ENCODE measurements around the gene NOL3.
A peak's percentile ranks its signal among the peaks of the same experiment; 100 is the strongest.

Gene NOL3

DNA sequence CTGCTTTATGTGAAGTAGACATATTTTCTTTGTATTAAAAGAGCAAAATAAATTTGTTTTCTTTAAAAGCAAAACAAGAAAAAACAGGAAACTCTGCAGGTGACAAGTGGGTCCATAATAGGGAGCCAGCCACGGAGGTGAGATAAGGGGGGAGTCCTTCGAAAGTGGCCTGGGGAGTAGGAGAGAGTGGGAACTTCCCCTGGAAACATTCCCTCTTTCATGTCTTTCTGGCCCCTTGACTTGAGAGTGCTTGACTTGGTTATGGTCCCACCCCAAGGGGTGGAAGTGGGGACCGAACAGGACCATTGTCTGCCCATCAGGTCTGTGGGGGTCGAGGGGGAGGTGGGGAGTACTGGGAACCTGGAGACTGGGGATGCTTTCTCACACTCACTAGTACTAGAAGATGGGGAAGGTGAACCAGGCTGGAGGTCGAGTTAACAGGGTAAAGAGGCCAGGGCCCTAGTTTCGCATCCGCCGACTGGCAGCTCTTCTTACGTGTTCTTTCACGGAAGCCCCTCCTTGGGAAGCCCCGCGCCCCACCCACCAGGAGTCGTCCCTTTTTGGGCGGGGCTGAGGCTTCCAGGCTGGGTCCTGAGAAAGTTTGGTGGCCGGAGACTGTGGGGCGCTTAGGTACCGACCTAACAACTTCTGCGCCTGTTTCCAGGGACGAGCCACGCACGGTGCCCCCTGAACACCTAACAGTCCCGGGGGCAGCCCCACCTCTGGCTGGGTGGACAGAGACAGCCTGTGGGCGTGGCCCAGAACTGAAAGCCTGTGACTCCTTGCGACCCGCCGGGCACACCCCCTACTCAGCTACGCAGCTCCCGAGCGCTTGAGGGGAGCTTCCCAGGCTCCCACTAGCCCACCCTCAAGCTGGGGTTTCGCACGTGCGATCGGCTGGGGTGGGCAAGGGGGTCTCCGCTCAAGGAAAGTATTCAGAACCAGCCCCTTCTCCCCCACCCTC lies 11.4 kb upstream of the NOL3 start:
- peak; percentile 87 for DNase-seq (ENCODE audit: low spot score)
- Mint-ChIP-seq H3K4me3 (peak overlapping the region; percentile 86), H3K4me1 (ENCODE audit: low read depth) (peaks cover 44% of the 10 kb centered on the region), H3K9me3 (no peaks in the 10 kb centered on the region), H3K36me3 (ENCODE audit: low read depth) (peaks cover 30% of the 10 kb centered on the region), H3K27me3 (ENCODE audit: low read depth) (peaks cover 2% of the 10 kb centered on the region), H3K27ac (peak overlapping the region; percentile 95)

DNA sequence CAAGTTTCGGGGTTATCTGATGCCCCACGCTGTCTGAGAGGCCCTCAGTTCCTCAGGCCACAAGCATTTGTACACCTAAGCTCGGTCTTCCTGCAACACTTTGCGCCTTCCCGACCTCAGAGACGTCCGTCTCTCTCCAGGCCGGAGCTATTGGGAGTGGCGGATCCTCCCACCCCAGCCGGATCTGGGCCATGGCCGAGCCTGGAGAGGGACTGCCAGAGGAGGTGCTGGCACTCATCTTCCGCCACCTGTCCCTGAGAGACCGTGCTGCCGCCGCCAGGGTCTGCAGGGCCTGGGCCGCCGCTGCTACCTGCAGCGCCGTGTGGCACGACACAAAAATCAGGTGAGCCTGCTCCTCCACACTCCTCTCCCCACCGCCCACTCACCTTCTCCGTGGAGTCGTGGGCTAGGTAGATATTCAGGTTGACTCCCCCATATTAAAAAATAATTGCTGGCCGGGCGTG lies 8.7 kb upstream of the NOL3 start:
- peak overlapping the region; percentile 66 for H3K4me3 Mint-ChIP-seq
- H3K9me3 Mint-ChIP-seq: no peaks in the 10 kb centered on the region
- peaks cover 31% of the 10 kb centered on the region for H3K36me3 Mint-ChIP-seq (ENCODE audit: low read depth)
- peaks cover 22% of the 10 kb centered on the region for H3K27me3 Mint-ChIP-seq (ENCODE audit: low read depth)
- H3K4me1 Mint-ChIP-seq (ENCODE audit: low read depth): peaks cover 41% of the 10 kb centered on the region
- H3K27ac Mint-ChIP-seq: no peak overlapping the region
- DNase-seq (ENCODE audit: low spot score): no peak

DNA sequence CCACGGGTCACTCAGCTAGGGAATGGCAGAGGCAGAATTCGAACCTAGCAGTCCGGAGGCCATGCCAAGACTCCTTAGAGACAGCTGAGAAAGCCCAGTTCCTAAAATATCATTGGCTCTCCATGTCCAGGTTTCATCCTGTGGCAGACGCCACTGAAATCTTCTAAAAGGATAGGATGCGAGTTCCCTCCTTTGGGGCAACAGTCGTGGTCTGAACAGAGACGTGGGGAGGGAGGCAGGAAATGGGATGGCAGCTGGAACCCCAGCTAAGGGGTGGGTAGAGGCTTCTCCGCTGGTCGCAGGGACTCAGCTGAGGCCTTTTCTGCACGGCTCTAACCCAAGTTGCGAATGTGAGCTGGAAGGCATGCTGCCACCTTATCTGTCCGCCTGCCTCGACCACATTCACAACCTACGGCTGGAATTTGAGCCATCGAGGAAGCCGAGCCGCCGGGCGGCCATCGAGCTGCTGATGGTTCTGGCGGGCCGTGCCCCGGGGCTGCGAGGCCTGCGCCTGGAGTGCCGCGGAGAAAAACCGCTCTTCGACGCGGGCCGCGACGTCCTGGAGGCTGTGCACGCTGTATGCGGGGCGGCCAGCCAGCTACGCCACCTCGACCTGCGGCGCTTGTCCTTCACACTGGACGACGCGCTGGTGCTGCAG lies 7.7 kb upstream of the NOL3 start:
- Mint-ChIP-seq H3K36me3 (ENCODE audit: low read depth) (peaks cover 27% of the 10 kb centered on the region), H3K27ac (peak overlapping the region; percentile 67), H3K4me3 (peak overlapping the region; percentile 66), H3K27me3 (ENCODE audit: low read depth) (peaks cover 29% of the 10 kb centered on the region), H3K9me3 (no peaks in the 10 kb centered on the region), H3K4me1 (ENCODE audit: low read depth) (peaks cover 34% of the 10 kb centered on the region)
- no peak for DNase-seq (ENCODE audit: low spot score)

DNA sequence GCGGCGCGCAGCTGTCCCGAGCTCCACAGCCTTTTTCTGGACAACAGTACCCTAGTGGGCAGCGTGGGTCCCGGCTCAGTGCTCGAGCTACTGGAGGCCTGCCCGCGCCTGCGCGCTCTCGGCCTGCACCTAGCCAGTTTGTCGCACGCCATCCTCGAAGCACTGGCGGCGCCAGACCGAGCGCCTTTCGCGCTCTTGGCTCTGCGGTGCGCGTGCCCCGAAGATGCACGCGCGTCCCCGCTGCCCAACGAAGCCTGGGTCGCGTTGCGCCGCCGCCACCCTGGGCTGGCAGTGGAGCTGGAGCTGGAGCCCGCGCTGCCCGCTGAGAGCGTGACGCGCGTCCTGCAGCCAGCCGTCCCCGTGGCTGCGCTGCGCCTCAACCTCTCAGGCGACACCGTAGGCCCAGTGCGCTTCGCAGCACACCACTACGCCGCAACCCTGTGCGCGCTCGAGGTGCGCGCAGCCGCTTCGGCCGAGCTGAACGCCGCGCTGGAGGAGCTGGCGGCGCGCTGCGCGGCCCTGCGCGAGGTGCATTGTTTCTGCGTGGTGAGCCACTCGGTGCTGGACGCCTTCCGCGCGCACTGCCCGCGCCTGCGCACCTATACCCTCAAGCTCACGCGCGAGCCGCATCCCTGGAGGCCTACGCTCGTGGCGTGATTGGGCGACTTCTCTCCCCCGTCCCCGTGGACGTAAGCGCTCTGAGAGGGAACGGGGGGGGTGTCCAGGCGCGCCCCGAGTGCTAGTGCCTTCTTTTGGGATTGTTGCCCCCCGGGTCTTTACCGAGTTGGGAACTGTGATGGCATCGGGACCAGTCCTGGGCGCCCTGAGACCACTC lies 7.0 kb upstream of the NOL3 start:
- no peaks in the 10 kb centered on the region for H3K9me3 Mint-ChIP-seq
- H3K27ac Mint-ChIP-seq: no peak overlapping the region
- H3K4me3 Mint-ChIP-seq: peak overlapping the region; percentile 38
- peaks cover 23% of the 10 kb centered on the region for H3K36me3 Mint-ChIP-seq (ENCODE audit: low read depth)
- peaks cover 33% of the 10 kb centered on the region for H3K27me3 Mint-ChIP-seq (ENCODE audit: low read depth)
- peak; percentile 56 for DNase-seq (ENCODE audit: low spot score)
- peaks cover 29% of the 10 kb centered on the region for H3K4me1 Mint-ChIP-seq (ENCODE audit: low read depth)

DNA sequence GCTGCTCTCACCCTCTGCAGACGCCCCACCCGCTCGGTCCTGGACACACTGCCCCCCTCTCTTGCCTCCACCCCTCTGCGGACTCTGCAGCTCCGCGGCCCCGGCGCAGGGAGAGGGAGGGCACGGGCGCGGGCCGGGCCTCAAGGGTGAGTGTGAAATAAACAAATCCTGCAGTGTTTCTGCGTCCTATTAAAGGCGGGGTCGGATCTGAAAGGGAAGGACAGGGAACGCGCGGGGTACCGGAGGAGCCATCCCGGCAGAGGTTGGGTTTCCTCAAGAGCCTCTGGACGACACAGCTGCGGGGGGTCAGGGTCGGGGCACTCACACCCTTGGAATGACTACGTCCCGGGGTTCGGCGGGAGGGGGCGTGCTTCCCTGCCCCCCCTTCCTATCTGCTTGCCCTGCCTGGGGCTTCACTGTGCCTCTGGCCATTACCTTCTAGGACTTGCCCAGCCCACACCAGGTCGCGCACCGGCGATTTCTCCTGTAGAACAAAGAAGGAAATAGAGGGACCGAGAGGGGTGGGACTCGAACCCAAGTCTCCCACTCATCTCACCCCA lies 6.3 kb upstream of the NOL3 start:
- Mint-ChIP-seq H3K27ac (no peak overlapping the region), H3K4me3 (peak overlapping the region; percentile 38), H3K27me3 (ENCODE audit: low read depth) (peaks cover 34% of the 10 kb centered on the region), H3K4me1 (ENCODE audit: low read depth) (peaks cover 25% of the 10 kb centered on the region), H3K9me3 (no peaks in the 10 kb centered on the region), H3K36me3 (ENCODE audit: low read depth) (peaks cover 21% of the 10 kb centered on the region)
- DNase-seq (ENCODE audit: low spot score): no peak

DNA sequence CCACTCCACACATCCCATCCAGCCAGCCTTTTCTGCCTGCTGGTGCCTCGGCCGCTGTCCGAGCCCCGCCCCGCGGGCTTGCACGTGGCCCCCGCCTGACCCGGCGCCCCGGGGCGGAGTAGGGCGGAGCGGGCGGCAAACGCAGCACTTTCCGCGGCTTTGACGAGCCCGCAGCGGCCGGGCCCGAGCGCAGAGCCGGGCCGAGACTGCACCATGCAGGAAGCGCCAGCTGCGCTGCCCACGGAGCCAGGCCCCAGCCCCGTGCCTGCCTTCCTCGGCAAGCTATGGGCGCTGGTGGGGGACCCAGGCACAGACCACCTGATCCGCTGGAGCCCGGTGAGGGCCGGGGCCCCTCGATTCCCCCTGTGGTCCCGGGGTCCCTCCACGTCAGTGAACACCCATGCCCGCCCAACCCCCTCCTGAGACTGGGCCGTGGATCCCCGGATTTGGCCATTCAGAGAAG lies 5.7 kb upstream of the NOL3 start, which contains the start of gene HSF4:
Gene HSF4 (plus strand): TSS at position 147 of the 463 bp plus-strand sequence. CDS start 67 bp downstream, at position 214.
- no peak for DNase-seq (ENCODE audit: low spot score)
- Mint-ChIP-seq H3K27ac (no peak within 1 kb of the TSS), H3K36me3 (ENCODE audit: low read depth) (peaks cover 21% of the 10 kb centered on the region), H3K27me3 (ENCODE audit: low read depth) (peaks cover 34% of the 10 kb centered on the region), H3K4me3 (peak within 1 kb of the TSS; percentile 38), H3K4me1 (ENCODE audit: low read depth) (peaks cover 25% of the 10 kb centered on the region), H3K9me3 (no peaks in the 10 kb centered on the region)

DNA sequence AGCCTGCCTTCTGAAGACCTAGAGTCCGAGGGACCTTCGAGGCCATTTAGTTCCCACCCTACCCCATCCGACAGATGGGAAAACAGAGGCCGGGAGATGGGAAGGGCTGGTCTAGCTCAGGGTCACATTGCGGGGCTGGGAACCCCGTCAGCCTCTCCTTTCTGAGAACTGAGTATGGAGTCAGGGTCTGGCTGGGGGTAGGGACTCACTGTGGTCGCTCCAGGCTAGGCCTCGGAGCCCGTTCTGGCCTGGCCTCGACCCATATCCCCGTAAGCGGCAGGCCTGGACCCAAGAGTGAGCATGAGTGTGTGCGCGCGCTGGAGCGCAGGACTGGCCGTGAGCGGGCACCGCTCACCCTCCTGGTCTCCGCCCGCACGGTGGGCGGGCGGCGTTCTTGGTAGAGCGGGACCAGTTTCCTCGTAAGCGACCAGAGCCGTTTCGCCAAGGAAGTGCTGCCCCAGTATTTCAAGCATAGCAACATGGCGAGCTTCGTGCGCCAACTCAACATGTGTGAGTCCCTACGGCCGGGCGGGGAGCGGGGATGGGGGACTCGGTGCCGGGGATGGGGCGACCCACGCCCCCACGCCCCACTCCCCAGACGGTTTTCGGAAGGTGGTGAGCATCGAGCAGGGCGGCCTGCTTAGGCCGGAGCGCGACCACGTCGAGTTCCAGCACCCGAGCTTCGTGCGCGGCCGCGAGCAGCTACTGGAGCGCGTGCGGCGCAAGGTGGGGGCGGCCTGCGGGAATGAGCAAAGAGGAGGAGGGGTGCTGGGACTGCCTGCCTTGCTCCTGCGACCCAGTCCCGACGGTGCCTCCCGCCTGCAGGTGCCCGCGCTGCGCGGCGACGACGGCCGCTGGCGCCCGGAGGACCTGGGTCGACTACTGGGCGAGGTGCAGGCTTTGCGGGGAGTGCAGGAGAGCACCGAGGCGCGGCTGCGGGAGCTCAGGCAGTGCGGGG lies 4.9 kb upstream of the NOL3 start:
- peak overlapping the region; percentile 38 for H3K4me3 Mint-ChIP-seq
- peaks cover 21% of the 10 kb centered on the region for H3K36me3 Mint-ChIP-seq (ENCODE audit: low read depth)
- no peak overlapping the region for H3K27ac Mint-ChIP-seq
- peaks cover 29% of the 10 kb centered on the region for H3K4me1 Mint-ChIP-seq (ENCODE audit: low read depth)
- H3K27me3 Mint-ChIP-seq (ENCODE audit: low read depth): peaks cover 34% of the 10 kb centered on the region
- no peaks in the 10 kb centered on the region for H3K9me3 Mint-ChIP-seq
- no peak for DNase-seq (ENCODE audit: low spot score)

DNA sequence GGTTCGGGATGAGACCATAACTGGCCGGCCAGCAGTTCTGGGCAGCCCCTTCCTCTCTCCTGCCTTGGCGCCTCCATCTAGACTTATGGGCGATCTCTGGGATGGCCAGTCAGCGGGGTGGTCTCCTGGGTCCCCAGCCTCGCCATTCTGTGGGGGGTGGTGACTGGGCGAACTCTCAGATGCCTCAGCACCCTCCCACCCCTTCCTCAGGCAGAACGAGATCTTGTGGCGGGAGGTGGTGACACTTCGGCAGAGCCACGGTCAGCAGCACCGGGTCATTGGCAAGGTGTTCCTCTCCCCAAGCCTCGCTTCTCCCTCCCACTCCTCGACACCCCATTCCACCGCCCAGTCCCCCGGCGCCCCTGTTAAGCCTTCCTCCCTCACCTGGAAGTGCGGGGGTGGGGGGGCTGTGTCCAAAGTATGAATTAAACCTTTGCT lies 4.2 kb upstream of the NOL3 start:
- Mint-ChIP-seq H3K27ac (no peak overlapping the region), H3K4me3 (no peak overlapping the region), H3K4me1 (ENCODE audit: low read depth) (peaks cover 32% of the 10 kb centered on the region), H3K27me3 (ENCODE audit: low read depth) (peaks cover 33% of the 10 kb centered on the region), H3K36me3 (ENCODE audit: low read depth) (peaks cover 20% of the 10 kb centered on the region), H3K9me3 (no peaks in the 10 kb centered on the region)
- DNase-seq (ENCODE audit: low spot score): no peak

DNA sequence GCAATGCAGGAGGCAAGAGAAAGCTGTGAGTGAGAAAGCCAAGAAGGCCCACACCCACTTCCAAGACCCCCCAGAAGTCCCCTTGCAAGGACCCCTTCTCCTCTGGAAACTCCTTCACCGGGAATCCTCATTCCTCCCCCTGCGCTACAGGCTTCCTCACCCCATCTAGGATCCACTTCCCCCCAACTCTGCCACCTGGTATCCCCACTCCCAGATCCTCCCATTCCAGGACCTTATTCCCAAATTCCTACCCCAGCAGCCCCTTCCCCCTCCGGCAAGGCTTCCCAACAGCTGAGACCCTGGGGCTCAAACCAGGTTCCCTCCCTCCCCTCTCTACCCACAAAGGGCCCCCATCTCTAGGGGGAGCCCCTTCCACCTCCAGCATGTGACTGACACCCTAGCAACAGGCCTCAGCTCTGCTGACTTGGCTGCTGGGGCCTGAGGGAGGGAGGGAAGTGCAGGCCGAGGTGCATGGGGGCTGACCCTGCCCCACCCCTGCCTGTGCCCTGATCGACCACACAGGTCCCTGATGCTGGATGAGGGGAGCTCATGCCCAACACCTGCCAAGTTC lies 3.7 kb upstream of the NOL3 start:
- peaks cover 35% of the 10 kb centered on the region for H3K27me3 Mint-ChIP-seq (ENCODE audit: low read depth)

DNA sequence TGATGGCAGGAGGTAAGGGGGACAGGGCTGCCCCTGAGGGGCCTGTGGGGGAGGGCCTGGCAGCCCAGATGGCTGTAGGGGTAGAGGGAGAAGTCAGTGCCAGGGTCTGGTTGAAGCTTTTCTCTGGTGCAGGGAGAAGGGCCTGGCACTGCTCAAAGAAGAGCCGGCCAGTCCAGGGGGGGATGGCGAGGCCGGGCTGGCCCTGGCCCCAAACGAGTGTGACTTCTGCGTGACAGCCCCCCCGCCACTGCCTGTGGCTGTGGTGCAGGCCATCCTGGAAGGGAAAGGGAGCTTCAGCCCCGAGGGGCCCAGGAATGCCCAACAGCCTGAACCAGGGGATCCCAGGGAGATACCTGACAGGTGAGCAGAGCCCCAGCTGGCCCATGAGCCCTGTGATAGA lies 2.8 kb upstream of the NOL3 start:
- no peak for DNase-seq (ENCODE audit: low spot score)
- Mint-ChIP-seq H3K4me3 (no peak overlapping the region), H3K4me1 (ENCODE audit: low read depth) (peaks cover 32% of the 10 kb centered on the region), H3K27me3 (ENCODE audit: low read depth) (peaks cover 35% of the 10 kb centered on the region), H3K36me3 (ENCODE audit: low read depth) (peaks cover 17% of the 10 kb centered on the region), H3K27ac (no peak overlapping the region), H3K9me3 (no peaks in the 10 kb centered on the region)

More for the DNA sequence above, 3.7 kb upstream of the NOL3 start:
- Mint-ChIP-seq H3K4me3 (no peak overlapping the region), H3K9me3 (no peaks in the 10 kb centered on the region), H3K36me3 (ENCODE audit: low read depth) (peaks cover 20% of the 10 kb centered on the region), H3K27ac (no peak overlapping the region), H3K4me1 (ENCODE audit: low read depth) (peaks cover 35% of the 10 kb centered on the region)
- no peak for DNase-seq (ENCODE audit: low spot score)

DNA sequence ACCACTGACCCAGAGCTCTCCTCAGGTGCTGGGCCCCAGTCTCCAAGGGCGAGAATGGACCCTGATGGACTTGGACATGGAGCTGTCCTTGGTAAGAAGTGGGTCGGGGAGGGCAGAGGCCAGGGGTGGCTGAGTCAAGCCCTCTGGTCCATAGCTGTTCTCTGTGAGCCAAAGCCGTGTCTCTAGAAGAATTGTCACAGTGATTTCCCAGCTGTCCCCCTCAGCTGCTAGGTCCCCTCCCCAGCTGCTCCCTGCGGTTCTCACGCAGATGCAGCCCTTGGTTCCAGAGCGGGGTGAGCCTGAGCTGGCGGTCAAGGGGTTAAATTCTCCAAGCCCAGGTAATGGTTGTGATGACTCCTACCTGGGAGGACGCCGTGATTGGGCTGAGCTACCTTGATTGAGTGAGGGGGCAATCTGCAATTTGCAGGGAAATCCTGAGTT lies 1.3 kb upstream of the NOL3 start:
- H3K4me1 Mint-ChIP-seq (ENCODE audit: low read depth): peaks cover 42% of the 10 kb centered on the region

DNA sequence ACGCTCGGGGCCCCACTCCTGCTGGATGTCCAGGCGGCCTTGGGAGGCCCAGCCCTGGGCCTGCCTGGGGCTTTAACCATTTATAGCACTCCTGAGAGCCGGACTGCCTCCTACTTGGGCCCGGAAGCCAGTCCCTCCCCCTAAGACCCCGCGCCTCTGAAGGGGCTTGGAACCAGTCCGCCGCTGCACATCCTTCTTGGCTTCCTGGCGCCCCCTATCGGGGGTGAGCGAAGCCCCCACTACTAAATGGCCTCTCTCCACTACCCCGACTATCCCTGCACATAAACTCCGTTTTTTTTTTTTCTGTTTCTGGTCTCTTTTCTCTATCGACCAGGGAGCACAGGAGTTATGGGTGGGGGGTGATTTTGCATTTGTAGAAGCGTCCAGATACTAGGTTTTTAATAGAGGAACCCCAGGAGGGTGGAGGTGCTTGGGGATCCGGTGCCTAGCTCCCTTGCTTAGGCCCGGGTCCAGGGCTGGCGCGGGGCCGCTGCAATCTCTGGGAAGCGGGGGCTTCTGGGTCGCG lies 633 bp upstream of the NOL3 start:
- no peak for DNase-seq (ENCODE audit: low spot score)

More for the DNA sequence above, 1.3 kb upstream of the NOL3 start:
- peaks cover 36% of the 10 kb centered on the region for H3K27me3 Mint-ChIP-seq (ENCODE audit: low read depth)
- peaks cover 21% of the 10 kb centered on the region for H3K36me3 Mint-ChIP-seq (ENCODE audit: low read depth)
- no peaks in the 10 kb centered on the region for H3K9me3 Mint-ChIP-seq
- H3K4me3 Mint-ChIP-seq: peak overlapping the region; percentile 26
- no peak overlapping the region for H3K27ac Mint-ChIP-seq
- DNase-seq (ENCODE audit: low spot score): no peak

More for the DNA sequence above, 633 bp upstream of the NOL3 start:
- Mint-ChIP-seq H3K27me3 (ENCODE audit: low read depth) (peaks cover 33% of the 10 kb centered on the region), H3K4me1 (ENCODE audit: low read depth) (peaks cover 42% of the 10 kb centered on the region), H3K4me3 (peak overlapping the region; percentile 79), H3K36me3 (ENCODE audit: low read depth) (peaks cover 19% of the 10 kb centered on the region), H3K27ac (peak overlapping the region; percentile 81), H3K9me3 (no peaks in the 10 kb centered on the region)

Data from T-helper 2 cell treated with Interferon-gamma antibody and Interleukin-4, amounts not matched to agents 5 μg/mL and 100 μg/mL, for 36 hours (primary cell).